SJCRH30 (cell line): Measurements from ENCODE around the gene HOXB6. TPM values are rescaled to one million over a fixed set of nuclear protein-coding genes. Genes with fewer than 3 reads are reported as not detected.
A peak's percentile ranks its signal among the peaks of the same experiment; 100 is the strongest.

Experiments used
- DNase-seq, 2 experiments: peaks; one replicate each; pipeline ENCODE4 v3.0.0-alpha.2; 2015 to 2020
- H3K27ac ChIP-seq: fragments of 250-450 bp; sonication (Bioruptor Pico); 2 replicates; pipeline ENCODE4 v1.5.1; 2020; ENCODE audit warnings: mild to moderate bottlenecking, moderate library complexity
- H3K27me3 ChIP-seq: fragments of 250-450 bp; sonication (Bioruptor Pico); 2 replicates; pipeline ENCODE4 v1.5.1; 2020; ENCODE audit warnings: mild to moderate bottlenecking, moderate library complexity
- H3K36me3 ChIP-seq: fragments of 250-450 bp; sonication (Bioruptor Pico); 2 replicates; pipeline ENCODE4 v1.5.1; 2020; ENCODE audit warnings: mild to moderate bottlenecking, moderate library complexity
- H3K4me1 ChIP-seq: fragments of 250-450 bp; sonication (Bioruptor Pico); 2 replicates; pipeline ENCODE4 v1.5.1; 2020; ENCODE audit warnings: mild to moderate bottlenecking, moderate library complexity
- H3K4me3 ChIP-seq: fragments of 250-450 bp; sonication (Bioruptor Pico); 2 replicates; pipeline ENCODE4 v1.5.1; 2020; ENCODE audit warnings: mild to moderate bottlenecking, moderate library complexity
- H3K9me3 ChIP-seq: fragments of 250-450 bp; sonication (Bioruptor Pico); replicated peaks from 2 replicates; pipeline ENCODE4 v1.5.1; 2020; ENCODE audit warnings: mild to moderate bottlenecking, moderate library complexity
- total RNA-seq: library from RNA; depleted of rRNA; stranded (reverse); fragments of >200 nt; shearing (Covaris generic); gene quantifications from 2 replicates; pipeline ENCODE4 v1.2.3, GENCODE V29; 2014

HOXB6 gene
- total RNA-seq, 1 experiment from 2014 or later: 7.5 TPM

DNA sequence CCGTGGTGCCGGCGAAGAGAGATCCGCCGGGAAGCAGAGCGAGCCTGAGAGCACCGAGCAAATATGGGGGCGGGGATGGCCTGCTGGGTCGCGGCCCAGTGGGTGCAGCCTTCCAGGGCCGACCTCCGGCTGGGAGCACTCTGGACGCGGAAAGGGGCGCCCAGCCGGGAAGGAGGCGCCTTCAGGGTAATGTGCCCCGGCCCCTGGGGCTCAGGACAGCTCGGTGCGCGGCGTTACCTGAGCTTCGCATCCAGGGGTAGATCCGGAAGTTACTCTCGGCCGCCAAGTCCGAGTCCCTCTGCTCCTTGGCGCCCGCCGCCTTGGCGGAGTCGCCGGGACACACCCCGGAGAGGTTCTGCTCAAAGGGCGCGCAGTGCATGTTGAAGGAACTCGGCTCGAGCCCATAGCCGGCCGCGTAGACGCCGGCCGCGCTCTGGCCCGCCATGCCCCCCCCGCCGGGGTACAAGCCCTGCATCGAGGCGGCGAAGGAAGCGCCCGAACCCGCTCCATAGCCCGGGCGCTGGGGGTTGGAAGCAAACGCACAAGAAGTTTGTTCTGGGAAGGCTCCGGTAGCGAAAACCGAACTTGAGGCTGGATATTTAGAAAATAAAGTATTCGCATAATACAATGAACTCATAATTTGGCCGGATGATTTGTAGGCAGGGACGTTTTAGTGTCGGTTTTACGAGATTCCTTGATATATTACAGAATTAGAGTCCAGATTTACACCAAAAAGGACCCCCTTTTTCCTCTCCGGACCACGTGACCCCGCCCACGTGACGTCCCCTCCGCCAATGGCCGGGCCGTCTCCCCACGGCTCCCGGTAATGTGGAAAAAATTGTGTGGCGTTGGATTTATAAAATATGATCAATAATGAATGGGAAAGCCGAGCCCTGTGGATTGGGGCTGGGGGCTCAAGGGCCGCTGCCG, 5.8 kb upstream of the HOXB6 start, which contains the start of gene HOXB7:
Gene HOXB7 (minus strand): TSS at position 736 of the 930 bp plus-strand sequence. CDS start 99 bp downstream, at position 637.
- Histone ChIP-seq H3K36me3 (no peaks in the 10 kb centered on the region), H3K9me3 (no peaks in the 10 kb centered on the region), H3K27me3 (no peaks in the 10 kb centered on the region; the same call in 1 of the 2 replicates), H3K27ac (peak within 1 kb of the TSS; percentile 74), H3K4me3 (peak within 1 kb of the TSS; percentile 84), H3K4me1 (no peaks in the 10 kb centered on the region; the same call in 1 of the 2 replicates)
- DNase-seq: peak; percentile 81 to 82

DNA sequence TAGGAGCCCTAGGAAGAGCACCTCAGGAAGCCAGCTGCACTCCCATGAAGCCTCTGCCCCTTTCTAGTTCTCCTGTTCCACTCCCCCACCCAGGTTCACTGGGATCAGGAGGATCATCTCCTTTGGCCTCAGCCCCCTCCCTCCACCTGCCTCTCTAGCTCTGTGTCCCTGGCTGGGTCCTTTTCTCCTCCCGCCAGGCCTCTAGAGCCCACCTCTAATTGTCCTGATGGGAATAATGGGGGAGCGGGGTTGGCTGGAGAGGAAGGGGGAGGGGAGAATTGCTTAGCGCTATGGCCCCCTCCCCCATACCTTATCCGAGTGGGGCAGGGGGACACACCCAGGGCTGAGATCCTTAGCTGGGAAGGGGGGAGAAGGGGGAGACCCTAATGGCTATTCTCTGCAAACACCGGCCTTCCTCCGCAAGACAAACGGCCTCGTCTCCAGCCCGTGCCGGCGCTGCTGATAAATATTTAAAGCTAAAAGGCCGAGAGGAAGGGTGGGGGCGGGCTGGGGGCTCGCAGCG, 5.0 kb upstream of the HOXB6 start:
- Histone ChIP-seq H3K4me1 (no peaks in the 10 kb centered on the region; the same call in 1 of the 2 replicates), H3K36me3 (no peaks in the 10 kb centered on the region), H3K9me3 (no peaks in the 10 kb centered on the region), H3K27me3 (no peaks in the 10 kb centered on the region), H3K4me3 (peak overlapping the region; percentile 84), H3K27ac (peak overlapping the region; percentile 74)
- peak in 1 of 2 experiments; percentile 37 for DNase-seq

GRCh38 chr17:48609033-48609432, 4.2 kb upstream of the HOXB6 start:
- no peaks in the 10 kb centered on the region for H3K27me3 ChIP-seq
- no peaks in the 10 kb centered on the region for H3K9me3 ChIP-seq
- no peak overlapping the region for H3K27ac ChIP-seq
- DNase-seq: no peak
- no peak overlapping the region for H3K4me3 ChIP-seq
- no peaks in the 10 kb centered on the region; the same call in 1 of the 2 replicates for H3K4me1 ChIP-seq
- no peaks in the 10 kb centered on the region for H3K36me3 ChIP-seq

DNA sequence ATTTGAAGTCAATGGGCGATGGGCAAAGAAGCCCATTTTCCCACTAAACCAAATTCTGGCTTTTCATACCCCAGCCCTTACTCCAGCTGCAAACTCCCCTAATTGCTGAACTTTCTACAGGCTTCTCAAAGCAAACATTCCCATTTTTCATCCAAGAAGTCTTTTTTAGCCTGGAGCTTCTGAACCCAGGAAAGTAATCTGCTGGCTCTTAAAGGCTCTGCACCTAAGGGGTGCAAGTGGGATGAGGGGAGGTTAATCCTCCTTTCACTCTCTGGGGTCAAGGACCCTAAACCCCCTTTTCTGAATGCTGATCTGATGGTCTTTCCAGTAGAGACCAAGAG, 3.7 kb upstream of the HOXB6 start:
- no peaks in the 10 kb centered on the region; the same call in 1 of the 2 replicates for H3K4me1 ChIP-seq
- H3K27ac ChIP-seq: no peak overlapping the region
- no peak overlapping the region for H3K4me3 ChIP-seq
- no peak for DNase-seq
- no peaks in the 10 kb centered on the region for H3K9me3 ChIP-seq
- H3K36me3 ChIP-seq: no peaks in the 10 kb centered on the region
- H3K27me3 ChIP-seq: no peaks in the 10 kb centered on the region

- no peak overlapping the region for H3K4me3 ChIP-seq
- DNase-seq: no peak
- H3K36me3 ChIP-seq: no peaks in the 10 kb centered on the region
- no peaks in the 10 kb centered on the region for H3K27me3 ChIP-seq
- no peak overlapping the region for H3K27ac ChIP-seq
- H3K9me3 ChIP-seq: no peaks in the 10 kb centered on the region
- H3K4me1 ChIP-seq: no peaks in the 10 kb centered on the region; the same call in 1 of the 2 replicates
Measured at GRCh38 chr17:48606892-48607614, 2.3 kb upstream of the HOXB6 start.

GRCh38 chr17:48605991-48606891, 1.5 kb upstream of the HOXB6 start:
- H3K9me3 ChIP-seq: no peaks in the 10 kb centered on the region
- no peak overlapping the region for H3K27ac ChIP-seq
- H3K4me3 ChIP-seq: no peak overlapping the region
- H3K36me3 ChIP-seq: no peaks in the 10 kb centered on the region
- no peaks in the 10 kb centered on the region for H3K27me3 ChIP-seq
- DNase-seq: no peak
- no peaks in the 10 kb centered on the region; the same call in 1 of the 2 replicates for H3K4me1 ChIP-seq

DNA sequence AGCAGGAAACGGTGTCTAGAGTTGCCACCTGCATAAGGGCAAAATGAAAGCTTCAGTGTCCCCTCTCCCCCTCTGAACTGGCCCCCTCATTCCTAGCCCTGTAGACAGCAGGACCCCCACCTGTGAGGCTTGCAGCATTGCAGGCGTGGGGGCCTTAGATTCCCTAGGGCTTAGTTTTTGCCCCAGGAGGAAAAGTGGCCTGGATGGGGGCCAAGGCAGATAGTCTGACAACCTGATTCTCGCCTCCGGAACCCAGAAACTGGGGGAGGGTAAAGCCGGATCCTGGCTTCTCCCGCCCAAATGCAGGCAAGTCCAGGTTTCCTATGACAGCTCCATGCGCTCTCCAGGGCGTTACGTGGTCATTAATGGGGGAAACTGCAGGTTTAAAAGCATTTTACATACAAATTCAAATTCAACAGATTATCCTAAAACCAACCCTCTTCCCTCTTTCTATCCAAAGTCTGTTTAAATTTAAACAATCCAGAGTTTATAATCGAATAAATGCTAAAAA, 678 bp upstream of the HOXB6 start:
- H3K27me3 ChIP-seq: no peaks in the 10 kb centered on the region
- peak overlapping the region; percentile 62 for H3K4me3 ChIP-seq
- H3K27ac ChIP-seq: peak overlapping the region; percentile 48

GRCh38 chr17:48603959-48604769, 622 bp downstream of the HOXB6 start:
- Histone ChIP-seq H3K9me3 (no peaks in the 10 kb centered on the region), H3K4me3 (peak overlapping the region; percentile 62), H3K27me3 (no peaks in the 10 kb centered on the region; the same call in 1 of the 2 replicates), H3K27ac (peak overlapping the region; percentile 48), H3K36me3 (no peaks in the 10 kb centered on the region), H3K4me1 (no peaks in the 10 kb centered on the region)
- DNase-seq: peak; percentile 73 to 78

More for the DNA sequence above, 678 bp upstream of the HOXB6 start:
- no peaks in the 10 kb centered on the region; the same call in 1 of the 2 replicates for H3K4me1 ChIP-seq
- H3K9me3 ChIP-seq: no peaks in the 10 kb centered on the region
- H3K36me3 ChIP-seq: no peaks in the 10 kb centered on the region
- peak in 1 of 2 experiments; percentile 30 for DNase-seq

DNA sequence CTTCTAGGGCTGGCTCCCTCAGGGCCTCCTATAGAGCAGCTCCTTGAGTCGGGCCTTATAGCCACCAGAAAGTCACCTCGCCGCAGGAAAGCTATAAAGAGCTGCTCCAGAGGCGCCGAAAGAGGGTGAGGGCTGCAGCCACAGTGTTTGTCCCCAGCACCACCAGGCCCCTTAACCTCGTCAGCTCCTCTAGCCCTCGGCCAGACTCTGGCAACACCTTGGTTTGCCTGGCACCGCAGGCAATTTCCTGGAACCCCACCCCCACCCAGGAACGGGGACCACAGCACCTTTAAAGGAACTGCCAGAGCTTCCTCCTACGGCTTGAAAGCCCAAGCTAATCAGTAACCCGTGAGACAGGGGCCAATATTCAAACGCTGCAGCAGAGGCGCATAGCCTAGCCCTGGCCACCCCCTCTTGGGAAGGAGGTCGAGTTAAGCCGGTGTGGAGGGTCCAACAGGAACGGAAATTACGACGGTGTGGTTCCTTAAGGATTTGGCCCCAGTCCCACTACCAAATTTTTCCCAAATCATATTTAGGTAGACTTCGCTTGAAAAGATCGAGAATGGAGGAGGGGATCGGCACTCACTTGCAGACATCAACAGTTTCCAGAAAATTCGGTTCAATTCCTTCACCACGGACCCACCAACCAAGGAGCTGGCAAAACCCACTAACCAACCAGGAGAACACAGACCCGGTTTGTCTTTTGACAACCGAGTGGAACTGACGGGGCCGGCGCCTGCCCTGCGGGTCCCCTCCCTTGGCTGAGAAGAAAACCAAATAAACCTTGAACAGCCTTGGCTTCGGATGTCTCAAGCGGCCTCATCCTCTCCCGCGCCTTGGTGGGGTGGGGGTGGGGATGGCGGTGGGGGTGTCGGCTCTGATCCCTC, 3.0 kb downstream of the HOXB6 start:
- Histone ChIP-seq H3K27me3 (no peaks in the 10 kb centered on the region; the same call in 1 of the 2 replicates), H3K27ac (no peak overlapping the region), H3K4me1 (no peaks in the 10 kb centered on the region), H3K36me3 (no peaks in the 10 kb centered on the region), H3K9me3 (no peaks in the 10 kb centered on the region), H3K4me3 (no peak overlapping the region)
- DNase-seq: no peak

DNA sequence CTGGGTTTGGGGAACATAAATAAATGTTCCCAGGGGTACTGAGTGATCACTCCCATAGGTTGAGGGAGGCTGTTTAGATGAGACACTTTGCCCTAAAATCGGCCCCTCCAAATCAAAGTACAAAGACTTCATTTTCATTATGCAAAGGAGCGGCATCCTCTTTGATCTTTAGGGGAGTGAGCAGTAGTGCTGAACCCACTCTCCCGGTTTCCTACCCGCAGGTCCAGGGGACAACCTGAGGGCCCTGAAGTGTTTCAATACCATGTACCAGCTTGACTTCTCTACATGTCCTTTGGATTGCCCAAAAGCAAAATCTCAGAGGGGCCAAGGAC, 3.6 kb downstream of the HOXB6 start:
- Histone ChIP-seq H3K9me3 (no peaks in the 10 kb centered on the region), H3K4me1 (no peaks in the 10 kb centered on the region), H3K36me3 (no peaks in the 10 kb centered on the region), H3K4me3 (no peak overlapping the region), H3K27ac (no peak overlapping the region), H3K27me3 (no peaks in the 10 kb centered on the region; the same call in 1 of the 2 replicates)
- DNase-seq: no peak

- no peak overlapping the region for H3K27ac ChIP-seq
- no peak overlapping the region for H3K4me3 ChIP-seq
- no peaks in the 10 kb centered on the region for H3K9me3 ChIP-seq
- no peaks in the 10 kb centered on the region for H3K36me3 ChIP-seq
- H3K4me1 ChIP-seq: no peaks in the 10 kb centered on the region
- DNase-seq: no peak
- H3K27me3 ChIP-seq: no peaks in the 10 kb centered on the region; the same call in 1 of the 2 replicates
Measured at GRCh38 chr17:48600244-48601098, 4.3 kb downstream of the HOXB6 start.

DNA sequence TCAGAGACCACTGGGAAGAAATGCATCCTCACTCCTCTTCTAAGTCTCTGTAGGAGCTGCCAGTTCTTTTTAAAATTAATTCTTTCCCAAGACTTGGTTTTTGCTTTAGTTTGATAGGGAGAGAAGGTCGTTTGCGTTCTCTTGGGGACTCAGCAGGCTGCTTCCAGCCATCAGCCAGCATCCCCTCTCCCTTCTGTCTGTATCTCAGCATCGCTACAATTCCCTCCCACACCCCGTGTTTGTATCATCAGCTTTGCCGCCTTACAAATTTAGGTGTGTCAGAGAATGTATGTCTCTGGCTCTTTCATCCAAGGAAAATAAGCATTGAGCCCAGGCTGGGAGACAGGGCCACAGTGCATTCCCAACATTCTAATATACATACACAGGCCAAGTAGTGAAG, 5.4 kb downstream of the HOXB6 start:
- H3K9me3 ChIP-seq: no peaks in the 10 kb centered on the region
- peaks cover under 1% of the 10 kb centered on the region; the same call in 1 of the 2 replicates for H3K36me3 ChIP-seq
- H3K27ac ChIP-seq: no peak overlapping the region
- no peaks in the 10 kb centered on the region; the same call in 1 of the 2 replicates for H3K27me3 ChIP-seq
- H3K4me1 ChIP-seq: no peaks in the 10 kb centered on the region
- H3K4me3 ChIP-seq: no peak overlapping the region
- DNase-seq: no peak
